VCaP (cell line): ENCODE data around the gene SBNO1.
"Not testable (repeated sequence)": the region's sequence is repeated elsewhere in the genome, so short reads cannot be mapped to it uniquely, and the experiment has no call there.

Experiments used
- H3K27ac ChIP-seq: fragments of 450-650 bp; 2 replicates; pipeline ENCODE4 v1.5.1; 2017
- TF ChIP-seq, protein P1 (sequence below): fragments of 450-650 bp; conservative IDR thresholded peaks from 2 replicates; pipeline ENCODE4 v1.5.1; 2017; ENCODE audit warnings: mild to moderate bottlenecking, moderate library complexity

Gene SBNO1

GRCh38 chr12:123364532-123365024 lies at the start of gene SBNO1:
Gene SBNO1, minus strand, starts transcription at chr12:123364847. Its CDS starts 14,406 bp downstream, at chr12:123350441.
- peak within 1 kb of the TSS; percentile 93 for H3K27ac ChIP-seq
- TF ChIP-seq, protein P1, sequence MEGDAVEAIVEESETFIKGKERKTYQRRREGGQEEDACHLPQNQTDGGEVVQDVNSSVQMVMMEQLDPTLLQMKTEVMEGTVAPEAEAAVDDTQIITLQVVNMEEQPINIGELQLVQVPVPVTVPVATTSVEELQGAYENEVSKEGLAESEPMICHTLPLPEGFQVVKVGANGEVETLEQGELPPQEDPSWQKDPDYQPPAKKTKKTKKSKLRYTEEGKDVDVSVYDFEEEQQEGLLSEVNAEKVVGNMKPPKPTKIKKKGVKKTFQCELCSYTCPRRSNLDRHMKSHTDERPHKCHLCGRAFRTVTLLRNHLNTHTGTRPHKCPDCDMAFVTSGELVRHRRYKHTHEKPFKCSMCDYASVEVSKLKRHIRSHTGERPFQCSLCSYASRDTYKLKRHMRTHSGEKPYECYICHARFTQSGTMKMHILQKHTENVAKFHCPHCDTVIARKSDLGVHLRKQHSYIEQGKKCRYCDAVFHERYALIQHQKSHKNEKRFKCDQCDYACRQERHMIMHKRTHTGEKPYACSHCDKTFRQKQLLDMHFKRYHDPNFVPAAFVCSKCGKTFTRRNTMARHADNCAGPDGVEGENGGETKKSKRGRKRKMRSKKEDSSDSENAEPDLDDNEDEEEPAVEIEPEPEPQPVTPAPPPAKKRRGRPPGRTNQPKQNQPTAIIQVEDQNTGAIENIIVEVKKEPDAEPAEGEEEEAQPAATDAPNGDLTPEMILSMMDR = no peak

DNA sequence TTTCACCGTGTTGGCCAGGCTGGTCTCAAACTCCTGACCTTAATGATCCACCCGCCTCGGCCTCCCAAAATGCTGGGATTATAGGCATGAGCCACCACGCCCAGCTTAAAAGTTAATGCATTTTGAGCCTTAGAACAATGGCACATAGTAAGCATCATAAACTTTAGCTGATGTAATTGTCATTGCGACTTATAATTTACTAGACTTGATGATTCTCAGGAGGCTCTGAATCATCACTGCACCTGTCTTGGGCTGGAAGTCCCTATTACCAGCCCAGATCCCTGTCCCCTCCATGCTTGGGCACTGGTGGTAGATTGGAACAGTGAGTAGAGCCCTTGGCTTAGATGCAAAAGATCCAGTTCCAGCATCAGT lies 45.4 kb upstream of the SBNO1 start:
- TF ChIP-seq, protein P1 = no peak
- no peak overlapping the region for H3K27ac ChIP-seq

DNA sequence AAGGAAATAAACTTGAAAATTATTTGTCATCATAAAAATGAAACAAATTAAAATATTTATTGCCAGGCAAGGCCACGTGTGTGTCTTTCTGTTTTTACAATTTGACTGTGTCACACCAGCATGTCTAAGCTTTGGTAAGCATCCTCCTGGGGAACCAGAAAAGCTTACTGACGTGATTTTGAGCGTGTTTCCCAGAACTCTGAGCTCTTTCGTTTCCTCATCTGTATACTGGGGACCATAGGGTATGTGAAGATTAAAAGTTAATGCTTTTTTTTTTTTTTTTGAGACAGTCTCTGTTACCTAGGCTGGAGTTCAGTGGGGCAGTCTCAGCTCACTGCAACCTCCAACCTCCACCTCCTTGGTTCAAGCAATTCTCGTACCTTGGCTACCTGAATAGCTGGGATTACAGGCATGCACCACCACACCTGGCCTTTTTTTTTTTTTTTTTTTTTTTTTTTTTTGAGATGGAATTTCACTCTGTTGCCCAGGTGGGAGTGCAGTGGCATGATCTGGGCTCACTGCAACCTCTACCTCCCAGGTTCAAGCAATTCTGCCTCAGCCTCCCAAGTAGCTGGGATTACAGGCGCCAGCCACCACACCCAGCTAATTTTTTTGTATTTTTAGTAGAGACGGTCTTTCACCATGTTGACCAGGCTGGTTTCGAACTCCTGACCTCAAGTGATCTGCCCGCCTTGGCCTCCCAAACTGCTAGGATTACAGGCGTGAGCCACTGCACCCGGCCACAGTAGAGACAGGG lies 44.8 kb upstream of the SBNO1 start:
- H3K27ac ChIP-seq = not testable (repeated sequence)

DNA sequence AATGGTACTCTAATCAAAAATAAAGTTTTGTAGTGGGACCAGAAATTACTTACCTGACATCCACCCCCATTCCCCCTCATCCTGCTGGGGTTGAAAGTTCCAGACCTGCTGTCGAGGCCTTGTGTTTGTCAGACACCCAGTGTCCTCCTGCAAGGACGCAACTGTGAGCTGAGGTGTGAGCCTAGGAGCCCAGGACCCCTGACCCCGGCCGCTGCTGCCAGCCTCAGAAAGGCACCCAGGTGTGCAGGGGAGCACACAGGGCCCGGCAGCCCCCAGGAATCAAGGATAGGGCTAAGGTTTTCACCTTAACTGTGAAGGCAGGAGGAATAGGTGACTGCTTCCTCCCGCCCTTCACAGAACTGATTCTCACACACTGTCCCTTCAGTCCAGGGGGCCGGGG lies 44.0 kb upstream of the SBNO1 start:
- H3K27ac ChIP-seq = not testable (repeated sequence)

GRCh38 chr12:123407934-123408333 lies 43.3 kb upstream of the SBNO1 start:
- not testable (repeated sequence) for H3K27ac ChIP-seq

DNA sequence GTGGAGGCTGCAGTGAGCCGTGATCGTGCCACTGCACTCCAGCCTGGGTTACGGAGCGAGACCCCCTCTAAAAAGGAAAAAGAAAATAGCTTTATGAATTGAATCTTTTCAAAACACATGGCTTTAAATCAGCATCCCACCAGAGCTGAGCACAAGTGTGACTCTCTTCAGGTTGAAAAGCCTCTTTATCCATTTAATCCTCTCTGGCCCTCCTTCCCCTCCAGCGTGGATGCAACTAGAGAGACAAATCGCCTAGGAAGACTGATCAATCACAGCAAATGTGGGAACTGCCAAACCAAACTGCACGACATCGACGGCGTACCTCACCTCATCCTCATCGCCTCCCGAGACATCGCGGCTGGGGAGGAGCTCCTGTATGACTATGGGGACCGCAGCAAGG lies 42.6 kb upstream of the SBNO1 start:
- peak overlapping the region; percentile 83; the same call in 1 of the 2 replicates for H3K27ac ChIP-seq

DNA sequence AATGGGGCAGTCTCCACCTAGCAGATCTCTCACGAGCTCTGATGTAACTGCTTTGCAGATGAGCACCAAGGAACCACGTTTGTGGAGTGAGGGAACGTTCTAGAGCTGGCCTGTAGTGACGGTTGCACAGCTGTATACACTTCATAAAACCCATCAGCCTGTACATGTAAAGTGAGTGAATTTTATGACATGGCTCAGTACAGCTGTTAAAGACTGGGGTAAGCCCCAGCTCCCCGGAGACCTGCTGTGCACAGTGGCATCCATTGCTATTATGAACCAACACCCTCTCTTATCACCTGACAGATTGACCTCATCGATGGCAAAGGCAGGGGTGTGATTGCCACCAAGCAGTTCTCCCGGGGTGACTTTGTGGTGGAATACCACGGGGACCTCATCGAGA lies 39.9 kb upstream of the SBNO1 start:
- peak overlapping the region; percentile 83 for H3K27ac ChIP-seq
- TF ChIP-seq, protein P1 = no peak

- no peak overlapping the region; the same call in 1 of the 2 replicates for H3K27ac ChIP-seq
- TF ChIP-seq, protein P1 = no peak
Observed at GRCh38 chr12:123401753-123402683, 37.4 kb upstream of the SBNO1 start.

- peak overlapping the region; percentile 91 for H3K27ac ChIP-seq
- TF ChIP-seq, protein P1 = no peak
Observed at GRCh38 chr12:123399255-123399617, 34.6 kb upstream of the SBNO1 start.
